Osteocyte (in vitro differentiated cells): Measurements from ENCODE around the gene OR52A5. TPM values are rescaled to one million over a fixed set of nuclear protein-coding genes. Genes with fewer than 3 reads are reported as not detected.
"Not testable (repeated sequence)": the region's sequence is repeated elsewhere in the genome, so short reads cannot be mapped to it uniquely, and the experiment has no call there.

Source experiments
- DNase-seq: peaks from one replicate; pipeline ENCODE4 v3.0.0; 2021; ENCODE audit warnings: mixed read lengths; ENCODE audit not compliant: unreplicated experiment; ENCODE audit errors: extremely low spot score
- H3K27ac Mint-ChIP-seq: one replicate; pipeline ENCODE4 v1.8.0; 2021; ENCODE audit warnings: mild to moderate bottlenecking, mixed read lengths; ENCODE audit not compliant: unreplicated experiment
- H3K27me3 Mint-ChIP-seq: one replicate; pipeline ENCODE4 v1.8.0; 2021; ENCODE audit warnings: mixed read lengths; ENCODE audit not compliant: unreplicated experiment
- H3K36me3 Mint-ChIP-seq: one replicate; pipeline ENCODE4 v1.8.0; 2021; ENCODE audit warnings: mixed read lengths; ENCODE audit not compliant: unreplicated experiment
- H3K4me1 Mint-ChIP-seq: one replicate; pipeline ENCODE4 v1.8.0; 2021; ENCODE audit warnings: mixed read lengths; ENCODE audit not compliant: unreplicated experiment
- H3K4me3 Mint-ChIP-seq: one replicate; pipeline ENCODE4 v1.8.0; 2021; ENCODE audit warnings: mild to moderate bottlenecking, moderate library complexity, mixed read lengths; ENCODE audit not compliant: unreplicated experiment
- H3K9me3 Mint-ChIP-seq: one replicate; pipeline ENCODE4 v1.8.0; 2021; ENCODE audit warnings: mixed read lengths; ENCODE audit not compliant: unreplicated experiment
- CTCF ChIP-seq: fragments of 200-600 bp; sonication (generic); IDR thresholded peaks from 2 replicates; pipeline ENCODE4 v1.5.0; 2021; ENCODE audit warnings: antibody characterized with exemption, mild to moderate bottlenecking, moderate library complexity
- total RNA-seq: library from RNA; stranded (reverse); gene quantifications from 2 replicates; pipeline ENCODE4 v1.2.1, GENCODE V29; 2021

OR52A5 gene
- total RNA-seq, 1 donor from 2014 or later, result not detected

- Mint-ChIP-seq H3K36me3 (no peaks in the 10 kb centered on the region), H3K27me3 (no peaks in the 10 kb centered on the region), H3K4me3 (no peak overlapping the region), H3K4me1 (no peaks in the 10 kb centered on the region), H3K27ac (no peak overlapping the region), H3K9me3 (no peaks in the 10 kb centered on the region)
- TF ChIP-seq CTCF, result no peak
- DNase-seq, result no peak
Observed at GRCh38 chr11:5159806-5160205, 21.6 kb upstream of the OR52A5 start.

- no peak for TF ChIP-seq CTCF
- H3K27ac Mint-ChIP-seq, result no peak within 1 kb of the TSS
- no peaks in the 10 kb centered on the region for H3K27me3 Mint-ChIP-seq
- no peaks in the 10 kb centered on the region for H3K9me3 Mint-ChIP-seq
- no peaks in the 10 kb centered on the region for H3K4me1 Mint-ChIP-seq
- H3K4me3 Mint-ChIP-seq, result no peak within 1 kb of the TSS
- no peak for DNase-seq
- H3K36me3 Mint-ChIP-seq, result no peaks in the 10 kb centered on the region
Observed at GRCh38 chr11:5154657-5155056, 16.5 kb upstream of the OR52A5 start, which contains the start of gene OR52A1. Gene OR52A1, minus strand, starts transcription at chr11:5154757. Its CDS starts 2,388 bp downstream, at chr11:5152369.

- Mint-ChIP-seq H3K4me3 (no peak overlapping the region), H3K27me3 (no peaks in the 10 kb centered on the region), H3K27ac (no peak overlapping the region), H3K4me1 (no peaks in the 10 kb centered on the region), H3K36me3 (no peaks in the 10 kb centered on the region), H3K9me3 (no peaks in the 10 kb centered on the region)
- no peak for DNase-seq
- TF ChIP-seq CTCF, result no peak
Observed at GRCh38 chr11:5153574-5154431, 15.6 kb upstream of the OR52A5 start.

GRCh38 chr11:5151713-5152153, 13.6 kb upstream of the OR52A5 start:
- no peak for TF ChIP-seq CTCF
- Mint-ChIP-seq H3K27ac (no peak overlapping the region), H3K4me3 (no peak overlapping the region), H3K9me3 (no peaks in the 10 kb centered on the region), H3K27me3 (no peaks in the 10 kb centered on the region), H3K36me3 (no peaks in the 10 kb centered on the region), H3K4me1 (no peaks in the 10 kb centered on the region)
- no peak for DNase-seq

GRCh38 chr11:5144206-5144605, 6.0 kb upstream of the OR52A5 start:
- H3K9me3 Mint-ChIP-seq, DNase-seq, H3K27ac Mint-ChIP-seq, H3K27me3 Mint-ChIP-seq, H3K36me3 Mint-ChIP-seq, H3K4me1 Mint-ChIP-seq, H3K4me3 Mint-ChIP-seq: not testable (repeated sequence)
